Measurements from ENCODE around the gene RANBP1. TPM values are rescaled to one million over a fixed set of nuclear protein-coding genes. Genes with fewer than 3 reads are reported as not detected.

RANBP1 gene
- total and polyA plus RNA-seq, 9 of the 15 experiments (the other 6 are each of a cell fraction or from before 2014, with no cell fraction given): 162 to 2,891 (median 1,289) TPM

DNA sequence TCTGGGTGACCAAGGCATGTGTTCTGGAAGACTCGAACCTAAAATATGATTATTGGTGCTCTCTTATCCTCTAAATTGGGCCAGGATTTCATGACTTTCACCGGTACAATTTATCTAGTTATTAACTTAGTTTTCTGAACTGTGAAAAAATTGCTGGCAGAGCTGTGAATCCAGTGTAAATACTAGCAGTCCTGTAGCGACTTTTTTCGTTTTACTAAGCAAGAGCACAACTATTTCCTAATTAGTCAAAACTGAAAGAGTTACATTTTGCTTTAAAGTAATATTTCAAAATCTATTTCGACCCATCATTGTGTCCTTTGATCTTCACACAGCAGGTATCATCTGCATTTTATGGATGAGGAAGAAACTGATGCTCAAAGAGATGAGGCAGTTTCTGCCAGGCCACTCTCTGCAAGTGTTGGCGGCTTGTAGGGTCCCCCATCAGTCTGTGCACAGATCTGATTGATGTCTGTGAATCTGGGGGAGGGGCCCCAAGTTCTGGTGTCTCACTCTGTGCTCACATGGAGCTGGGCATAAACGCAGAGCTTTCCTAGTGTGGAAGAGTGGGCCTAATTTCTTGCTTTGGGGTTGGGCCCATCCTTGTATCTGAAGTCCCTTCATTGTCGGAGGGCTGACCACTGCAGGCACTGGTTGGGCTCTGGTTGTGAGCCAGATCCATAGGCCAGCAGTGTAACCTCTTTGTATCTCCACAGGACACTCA, 2.6 kb downstream of the RANBP1 start (continued):
- TF ChIP-seq, protein P1, sequence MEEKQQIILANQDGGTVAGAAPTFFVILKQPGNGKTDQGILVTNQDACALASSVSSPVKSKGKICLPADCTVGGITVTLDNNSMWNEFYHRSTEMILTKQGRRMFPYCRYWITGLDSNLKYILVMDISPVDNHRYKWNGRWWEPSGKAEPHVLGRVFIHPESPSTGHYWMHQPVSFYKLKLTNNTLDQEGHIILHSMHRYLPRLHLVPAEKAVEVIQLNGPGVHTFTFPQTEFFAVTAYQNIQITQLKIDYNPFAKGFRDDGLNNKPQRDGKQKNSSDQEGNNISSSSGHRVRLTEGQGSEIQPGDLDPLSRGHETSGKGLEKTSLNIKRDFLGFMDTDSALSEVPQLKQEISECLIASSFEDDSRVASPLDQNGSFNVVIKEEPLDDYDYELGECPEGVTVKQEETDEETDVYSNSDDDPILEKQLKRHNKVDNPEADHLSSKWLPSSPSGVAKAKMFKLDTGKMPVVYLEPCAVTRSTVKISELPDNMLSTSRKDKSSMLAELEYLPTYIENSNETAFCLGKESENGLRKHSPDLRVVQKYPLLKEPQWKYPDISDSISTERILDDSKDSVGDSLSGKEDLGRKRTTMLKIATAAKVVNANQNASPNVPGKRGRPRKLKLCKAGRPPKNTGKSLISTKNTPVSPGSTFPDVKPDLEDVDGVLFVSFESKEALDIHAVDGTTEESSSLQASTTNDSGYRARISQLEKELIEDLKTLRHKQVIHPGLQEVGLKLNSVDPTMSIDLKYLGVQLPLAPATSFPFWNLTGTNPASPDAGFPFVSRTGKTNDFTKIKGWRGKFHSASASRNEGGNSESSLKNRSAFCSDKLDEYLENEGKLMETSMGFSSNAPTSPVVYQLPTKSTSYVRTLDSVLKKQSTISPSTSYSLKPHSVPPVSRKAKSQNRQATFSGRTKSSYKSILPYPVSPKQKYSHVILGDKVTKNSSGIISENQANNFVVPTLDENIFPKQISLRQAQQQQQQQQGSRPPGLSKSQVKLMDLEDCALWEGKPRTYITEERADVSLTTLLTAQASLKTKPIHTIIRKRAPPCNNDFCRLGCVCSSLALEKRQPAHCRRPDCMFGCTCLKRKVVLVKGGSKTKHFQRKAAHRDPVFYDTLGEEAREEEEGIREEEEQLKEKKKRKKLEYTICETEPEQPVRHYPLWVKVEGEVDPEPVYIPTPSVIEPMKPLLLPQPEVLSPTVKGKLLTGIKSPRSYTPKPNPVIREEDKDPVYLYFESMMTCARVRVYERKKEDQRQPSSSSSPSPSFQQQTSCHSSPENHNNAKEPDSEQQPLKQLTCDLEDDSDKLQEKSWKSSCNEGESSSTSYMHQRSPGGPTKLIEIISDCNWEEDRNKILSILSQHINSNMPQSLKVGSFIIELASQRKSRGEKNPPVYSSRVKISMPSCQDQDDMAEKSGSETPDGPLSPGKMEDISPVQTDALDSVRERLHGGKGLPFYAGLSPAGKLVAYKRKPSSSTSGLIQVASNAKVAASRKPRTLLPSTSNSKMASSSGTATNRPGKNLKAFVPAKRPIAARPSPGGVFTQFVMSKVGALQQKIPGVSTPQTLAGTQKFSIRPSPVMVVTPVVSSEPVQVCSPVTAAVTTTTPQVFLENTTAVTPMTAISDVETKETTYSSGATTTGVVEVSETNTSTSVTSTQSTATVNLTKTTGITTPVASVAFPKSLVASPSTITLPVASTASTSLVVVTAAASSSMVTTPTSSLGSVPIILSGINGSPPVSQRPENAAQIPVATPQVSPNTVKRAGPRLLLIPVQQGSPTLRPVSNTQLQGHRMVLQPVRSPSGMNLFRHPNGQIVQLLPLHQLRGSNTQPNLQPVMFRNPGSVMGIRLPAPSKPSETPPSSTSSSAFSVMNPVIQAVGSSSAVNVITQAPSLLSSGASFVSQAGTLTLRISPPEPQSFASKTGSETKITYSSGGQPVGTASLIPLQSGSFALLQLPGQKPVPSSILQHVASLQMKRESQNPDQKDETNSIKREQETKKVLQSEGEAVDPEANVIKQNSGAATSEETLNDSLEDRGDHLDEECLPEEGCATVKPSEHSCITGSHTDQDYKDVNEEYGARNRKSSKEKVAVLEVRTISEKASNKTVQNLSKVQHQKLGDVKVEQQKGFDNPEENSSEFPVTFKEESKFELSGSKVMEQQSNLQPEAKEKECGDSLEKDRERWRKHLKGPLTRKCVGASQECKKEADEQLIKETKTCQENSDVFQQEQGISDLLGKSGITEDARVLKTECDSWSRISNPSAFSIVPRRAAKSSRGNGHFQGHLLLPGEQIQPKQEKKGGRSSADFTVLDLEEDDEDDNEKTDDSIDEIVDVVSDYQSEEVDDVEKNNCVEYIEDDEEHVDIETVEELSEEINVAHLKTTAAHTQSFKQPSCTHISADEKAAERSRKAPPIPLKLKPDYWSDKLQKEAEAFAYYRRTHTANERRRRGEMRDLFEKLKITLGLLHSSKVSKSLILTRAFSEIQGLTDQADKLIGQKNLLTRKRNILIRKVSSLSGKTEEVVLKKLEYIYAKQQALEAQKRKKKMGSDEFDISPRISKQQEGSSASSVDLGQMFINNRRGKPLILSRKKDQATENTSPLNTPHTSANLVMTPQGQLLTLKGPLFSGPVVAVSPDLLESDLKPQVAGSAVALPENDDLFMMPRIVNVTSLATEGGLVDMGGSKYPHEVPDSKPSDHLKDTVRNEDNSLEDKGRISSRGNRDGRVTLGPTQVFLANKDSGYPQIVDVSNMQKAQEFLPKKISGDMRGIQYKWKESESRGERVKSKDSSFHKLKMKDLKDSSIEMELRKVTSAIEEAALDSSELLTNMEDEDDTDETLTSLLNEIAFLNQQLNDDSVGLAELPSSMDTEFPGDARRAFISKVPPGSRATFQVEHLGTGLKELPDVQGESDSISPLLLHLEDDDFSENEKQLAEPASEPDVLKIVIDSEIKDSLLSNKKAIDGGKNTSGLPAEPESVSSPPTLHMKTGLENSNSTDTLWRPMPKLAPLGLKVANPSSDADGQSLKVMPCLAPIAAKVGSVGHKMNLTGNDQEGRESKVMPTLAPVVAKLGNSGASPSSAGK (IDR thresholded peaks at IDR 0.05): no peak
- TF ChIP-seq, protein P2, sequence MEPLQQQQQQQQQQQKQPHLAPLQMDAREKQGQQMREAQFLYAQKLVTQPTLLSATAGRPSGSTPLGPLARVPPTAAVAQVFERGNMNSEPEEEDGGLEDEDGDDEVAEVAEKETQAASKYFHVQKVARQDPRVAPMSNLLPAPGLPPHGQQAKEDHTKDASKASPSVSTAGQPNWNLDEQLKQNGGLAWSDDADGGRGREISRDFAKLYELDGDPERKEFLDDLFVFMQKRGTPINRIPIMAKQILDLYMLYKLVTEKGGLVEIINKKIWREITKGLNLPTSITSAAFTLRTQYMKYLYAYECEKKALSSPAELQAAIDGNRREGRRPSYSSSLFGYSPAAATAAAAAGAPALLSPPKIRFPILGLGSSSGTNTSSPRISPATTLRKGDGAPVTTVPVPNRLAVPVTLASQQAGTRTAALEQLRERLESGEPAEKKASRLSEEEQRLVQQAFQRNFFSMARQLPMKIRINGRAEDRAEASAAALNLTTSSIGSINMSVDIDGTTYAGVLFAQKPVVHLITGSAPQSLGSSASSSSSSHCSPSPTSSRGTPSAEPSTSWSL (CRISPR knock-in tag; IDR thresholded peaks at IDR 0.05; ENCODE audit: borderline replicate concordance): 0 out of 2 replicates have a peak, but pooled peaks have one; percentile 64
- TF ChIP-seq, protein P3, sequence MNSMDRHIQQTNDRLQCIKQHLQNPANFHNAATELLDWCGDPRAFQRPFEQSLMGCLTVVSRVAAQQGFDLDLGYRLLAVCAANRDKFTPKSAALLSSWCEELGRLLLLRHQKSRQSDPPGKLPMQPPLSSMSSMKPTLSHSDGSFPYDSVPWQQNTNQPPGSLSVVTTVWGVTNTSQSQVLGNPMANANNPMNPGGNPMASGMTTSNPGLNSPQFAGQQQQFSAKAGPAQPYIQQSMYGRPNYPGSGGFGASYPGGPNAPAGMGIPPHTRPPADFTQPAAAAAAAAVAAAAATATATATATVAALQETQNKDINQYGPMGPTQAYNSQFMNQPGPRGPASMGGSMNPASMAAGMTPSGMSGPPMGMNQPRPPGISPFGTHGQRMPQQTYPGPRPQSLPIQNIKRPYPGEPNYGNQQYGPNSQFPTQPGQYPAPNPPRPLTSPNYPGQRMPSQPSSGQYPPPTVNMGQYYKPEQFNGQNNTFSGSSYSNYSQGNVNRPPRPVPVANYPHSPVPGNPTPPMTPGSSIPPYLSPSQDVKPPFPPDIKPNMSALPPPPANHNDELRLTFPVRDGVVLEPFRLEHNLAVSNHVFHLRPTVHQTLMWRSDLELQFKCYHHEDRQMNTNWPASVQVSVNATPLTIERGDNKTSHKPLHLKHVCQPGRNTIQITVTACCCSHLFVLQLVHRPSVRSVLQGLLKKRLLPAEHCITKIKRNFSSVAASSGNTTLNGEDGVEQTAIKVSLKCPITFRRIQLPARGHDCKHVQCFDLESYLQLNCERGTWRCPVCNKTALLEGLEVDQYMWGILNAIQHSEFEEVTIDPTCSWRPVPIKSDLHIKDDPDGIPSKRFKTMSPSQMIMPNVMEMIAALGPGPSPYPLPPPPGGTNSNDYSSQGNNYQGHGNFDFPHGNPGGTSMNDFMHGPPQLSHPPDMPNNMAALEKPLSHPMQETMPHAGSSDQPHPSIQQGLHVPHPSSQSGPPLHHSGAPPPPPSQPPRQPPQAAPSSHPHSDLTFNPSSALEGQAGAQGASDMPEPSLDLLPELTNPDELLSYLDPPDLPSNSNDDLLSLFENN (IDR thresholded peaks at IDR 0.05; ENCODE audit: low read depth in 2 of 2, low read length in 2 of 2): peak in 1 of 2 experiments; percentile 53; a peak in 2 of 4 replicates
- TF ChIP-seq ZNF23 (CRISPR knock-in tag; IDR thresholded peaks at IDR 0.05): peak; percentile 32; the same call in 1 of the 2 replicates
- TF ChIP-seq ZNF707 (CRISPR knock-in tag; conservative IDR thresholded peaks at IDR 0.05): 0 out of 2 replicates have a peak, but pooled peaks have one; percentile 51
- TF ChIP-seq GTF2A2 (tag; IDR thresholded peaks at IDR 0.05): no peak
- TF ChIP-seq, protein P4, sequence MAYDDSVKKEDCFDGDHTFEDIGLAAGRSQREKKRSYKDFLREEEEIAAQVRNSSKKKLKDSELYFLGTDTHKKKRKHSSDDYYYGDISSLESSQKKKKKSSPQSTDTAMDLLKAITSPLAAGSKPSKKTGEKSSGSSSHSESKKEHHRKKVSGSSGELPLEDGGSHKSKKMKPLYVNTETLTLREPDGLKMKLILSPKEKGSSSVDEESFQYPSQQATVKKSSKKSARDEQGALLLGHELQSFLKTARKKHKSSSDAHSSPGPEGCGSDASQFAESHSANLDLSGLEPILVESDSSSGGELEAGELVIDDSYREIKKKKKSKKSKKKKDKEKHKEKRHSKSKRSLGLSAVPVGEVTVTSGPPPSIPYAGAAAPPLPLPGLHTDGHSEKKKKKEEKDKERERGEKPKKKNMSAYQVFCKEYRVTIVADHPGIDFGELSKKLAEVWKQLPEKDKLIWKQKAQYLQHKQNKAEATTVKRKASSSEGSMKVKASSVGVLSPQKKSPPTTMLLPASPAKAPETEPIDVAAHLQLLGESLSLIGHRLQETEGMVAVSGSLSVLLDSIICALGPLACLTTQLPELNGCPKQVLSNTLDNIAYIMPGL (CRISPR knock-in tag; IDR thresholded peaks at IDR 0.05): peak; percentile 59; the same call in 1 of the 2 replicates

Data from K562 (cell line).